Left lung (tissue), 10 donors: Measurements from ENCODE around the gene HMCES. TPM values are rescaled to one million over a fixed set of nuclear protein-coding genes. Genes with fewer than 3 reads are reported as not detected.

Experiments
- ATAC-seq: fragments of 200-7000 bp; cut with Tn5 transposase; one replicate; pipeline ENCODE4 v1.9.1; 2020; ENCODE audit warnings: moderate library complexity
- DNase-seq, 4 donors: peaks; one replicate each; pipeline ENCODE4 v3.0.0-alpha.2; 2013 to 2020
- H3K27ac ChIP-seq, 2 donors: fragments of 200-600 bp; sonication (generic) in 1 of 2; one replicate each; pipeline versions ENCODE4 v1.5.0 to v1.8.0; 2020 to 2021
- H3K27me3 ChIP-seq, 2 donors: fragments of 200-600 bp; sonication (generic) in 1 of 2; one replicate each; pipeline versions ENCODE4 v1.5.0 to v1.8.0; 2020 to 2021
- H3K36me3 ChIP-seq, 2 donors: fragments of 200-600 bp; sonication (generic) in 1 of 2; one replicate each; pipeline versions ENCODE4 v1.5.0 to v1.8.0; 2020 to 2021
- H3K4me1 ChIP-seq, 2 donors: fragments of 200-600 bp; one replicate each; pipeline ENCODE4 v1.8.0; 2021
- H3K4me3 ChIP-seq, 2 donors: fragments of 200-600 bp; sonication (generic) in 1 of 2; one replicate each; pipeline versions ENCODE4 v1.5.0 to v1.8.0; 2020 to 2021; ENCODE audit warnings: mild to moderate bottlenecking in 1 of 2
- H3K9me3 ChIP-seq, 2 donors: fragments of 200-600 bp; sonication (generic) in 1 of 2; one replicate each; pipeline versions ENCODE4 v1.5.0 to v1.8.0; 2020 to 2021
- intact Hi-C, 2 donors: fragments of 100-400 bp; cut with DNase I; formaldehyde crosslinking; loops; one replicate each; pipeline versions ENCODE4 v1.11.2 to v1.14.2; 2022
- polyA plus RNA-seq, 6 donors: library from polyadenylated mRNA; unstranded; fragments of 120-200 nt; gene quantifications; one replicate each; pipeline ENCODE4 v1.2.1, GENCODE V29; 2013; ENCODE audit not compliant: insufficient read length in 6 of 6
- total RNA-seq, 2 donors: library from RNA; stranded (reverse); fragmentation: NEBNext Ultra II Directional; extraction: Animal tissue kit (Norgen Biotek cat#: 25700); gene quantifications; one replicate each; pipeline ENCODE4 v1.2.1, GENCODE V29; 2021
- TF ChIP-seq, protein P1 (sequence below), 2 donors: fragments of 200-600 bp; sonication (generic) in 1 of 2; IDR thresholded peaks; one replicate each; pipeline versions ENCODE4 v1.5.0 to v1.8.0; 2021; ENCODE audit warnings: antibody characterized with exemption in 2 of 2
- donor health status: DM: no; HTN: yes; CAD: no.
- donor health status: DM: no; HTN: no; CAD: no.

The HMCES gene
- total and polyA plus RNA-seq, 8 donors, result 32.9 to 51.0 (median 46.1) TPM

DNA sequence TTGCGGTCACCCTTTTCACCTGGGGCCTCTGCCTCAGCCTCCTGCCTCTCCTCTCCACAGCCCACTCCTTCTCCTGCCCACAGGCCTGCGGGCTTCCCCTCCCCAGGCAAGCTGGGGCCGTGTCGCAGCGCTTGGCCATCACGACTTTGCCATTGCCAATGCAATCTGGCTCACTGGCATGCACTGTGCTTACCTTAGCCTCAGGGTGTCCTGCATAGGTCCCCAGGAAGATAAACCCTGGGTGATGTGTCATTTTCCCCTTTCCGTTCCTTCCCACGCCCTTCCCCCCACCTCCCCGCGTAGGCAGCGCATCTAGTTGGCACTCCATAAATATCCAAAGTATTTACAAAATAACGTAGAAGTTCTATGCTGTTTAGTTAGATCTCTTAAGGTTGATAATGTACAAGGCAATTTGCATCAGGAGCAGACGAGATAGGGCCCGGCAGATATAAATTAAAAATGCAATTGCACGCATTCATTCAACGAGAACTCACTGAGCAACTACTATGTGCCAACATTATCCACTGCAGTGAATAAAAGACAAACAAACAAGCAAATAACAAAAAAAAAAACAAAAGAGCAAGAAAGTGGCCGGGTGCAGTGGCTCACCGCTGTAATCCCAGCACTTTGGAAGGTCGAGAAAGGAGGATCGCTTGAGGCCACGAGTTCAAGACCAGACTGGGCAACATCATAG lies 30.2 kb upstream of the HMCES start:
- H3K36me3 ChIP-seq, result peaks cover 8 to 28% of the 10 kb centered on the region in 2 donors
- peak overlapping the region in 1 of 2 donors; percentile 92 for H3K27ac ChIP-seq
- peak overlapping the region; percentile 89 to 99 for H3K4me3 ChIP-seq
- intact Hi-C loops, result loop anchor here in 1 of 2 donors (5.0 to 10.0 kb wide), 2 partner anchors 194 to 281 kb away; no protein-coding TSS in a partner anchor
- no peak for ATAC-seq
- no peak for DNase-seq
- peaks cover 26 to 56% of the 10 kb centered on the region in 2 donors for H3K4me1 ChIP-seq
- H3K9me3 ChIP-seq, result no peaks in the 10 kb centered on the region
- no peaks in the 10 kb centered on the region for H3K27me3 ChIP-seq
- TF ChIP-seq, protein P1, sequence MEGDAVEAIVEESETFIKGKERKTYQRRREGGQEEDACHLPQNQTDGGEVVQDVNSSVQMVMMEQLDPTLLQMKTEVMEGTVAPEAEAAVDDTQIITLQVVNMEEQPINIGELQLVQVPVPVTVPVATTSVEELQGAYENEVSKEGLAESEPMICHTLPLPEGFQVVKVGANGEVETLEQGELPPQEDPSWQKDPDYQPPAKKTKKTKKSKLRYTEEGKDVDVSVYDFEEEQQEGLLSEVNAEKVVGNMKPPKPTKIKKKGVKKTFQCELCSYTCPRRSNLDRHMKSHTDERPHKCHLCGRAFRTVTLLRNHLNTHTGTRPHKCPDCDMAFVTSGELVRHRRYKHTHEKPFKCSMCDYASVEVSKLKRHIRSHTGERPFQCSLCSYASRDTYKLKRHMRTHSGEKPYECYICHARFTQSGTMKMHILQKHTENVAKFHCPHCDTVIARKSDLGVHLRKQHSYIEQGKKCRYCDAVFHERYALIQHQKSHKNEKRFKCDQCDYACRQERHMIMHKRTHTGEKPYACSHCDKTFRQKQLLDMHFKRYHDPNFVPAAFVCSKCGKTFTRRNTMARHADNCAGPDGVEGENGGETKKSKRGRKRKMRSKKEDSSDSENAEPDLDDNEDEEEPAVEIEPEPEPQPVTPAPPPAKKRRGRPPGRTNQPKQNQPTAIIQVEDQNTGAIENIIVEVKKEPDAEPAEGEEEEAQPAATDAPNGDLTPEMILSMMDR (IDR thresholded peaks at IDR 0.05), result no peak

DNA sequence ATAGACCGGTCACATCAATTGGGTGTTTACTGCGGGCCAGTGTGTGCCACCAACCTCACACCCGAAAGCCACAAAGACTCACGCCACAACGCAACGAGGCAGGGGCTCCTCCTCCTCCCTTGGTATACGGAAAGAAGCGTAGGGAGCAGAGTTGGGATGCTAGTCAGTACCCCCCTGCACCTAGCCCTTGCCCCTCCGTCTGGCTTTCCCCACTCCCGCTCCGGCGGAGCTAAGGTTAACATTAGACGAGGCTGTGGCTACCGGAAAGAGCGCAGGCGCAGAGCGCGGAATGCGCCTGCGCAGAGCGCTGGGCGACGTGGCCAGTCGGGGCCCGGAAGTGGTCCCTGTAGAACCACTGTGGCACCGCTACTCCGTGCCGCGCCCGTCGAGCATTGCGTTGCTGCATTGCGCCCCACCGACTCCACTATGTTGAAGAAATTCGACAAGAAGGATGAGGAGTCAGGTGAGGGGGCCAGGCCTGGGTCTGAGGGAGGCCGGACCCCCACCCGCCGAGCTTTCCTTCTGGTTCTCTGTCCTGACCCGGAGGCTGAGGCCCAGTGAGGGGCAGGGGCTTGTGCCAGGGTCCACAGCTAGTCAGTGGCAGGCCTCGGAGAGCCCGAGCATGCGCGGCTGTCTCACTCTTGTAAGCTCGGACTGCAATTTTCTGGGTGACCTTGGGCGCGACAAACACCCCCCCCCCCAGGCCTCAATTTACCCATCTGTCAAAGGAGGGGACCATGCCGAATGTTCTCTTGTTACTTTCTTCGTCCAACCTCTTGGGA lies 29.2 kb upstream of the HMCES start, which contains the start of gene COPG1:
Gene COPG1, plus strand, starts transcription at position 323 of the 782 bp plus-strand sequence. Its CDS starts 104 bp downstream, at position 427.
- TF ChIP-seq, protein P1 (IDR thresholded peaks at IDR 0.05), result no peak
- Histone ChIP-seq H3K9me3 (no peaks in the 10 kb centered on the region), H3K4me3 (peak within 1 kb of the TSS; percentile 89 to 99), H3K27me3 (no peaks in the 10 kb centered on the region), H3K4me1 (peaks cover 26 to 56% of the 10 kb centered on the region in 2 donors), H3K36me3 (peaks cover 8 to 39% of the 10 kb centered on the region in 2 donors), H3K27ac (peak within 1 kb of the TSS; percentile 87 to 92)
- intact Hi-C loops, result loop anchor here in 1 of 2 donors (5.0 to 10.0 kb wide), 2 partner anchors 195 to 282 kb away; no protein-coding TSS in a partner anchor
- peak; percentile 85 to 97 (median 92) for DNase-seq
- peak; percentile 89 for ATAC-seq

DNA sequence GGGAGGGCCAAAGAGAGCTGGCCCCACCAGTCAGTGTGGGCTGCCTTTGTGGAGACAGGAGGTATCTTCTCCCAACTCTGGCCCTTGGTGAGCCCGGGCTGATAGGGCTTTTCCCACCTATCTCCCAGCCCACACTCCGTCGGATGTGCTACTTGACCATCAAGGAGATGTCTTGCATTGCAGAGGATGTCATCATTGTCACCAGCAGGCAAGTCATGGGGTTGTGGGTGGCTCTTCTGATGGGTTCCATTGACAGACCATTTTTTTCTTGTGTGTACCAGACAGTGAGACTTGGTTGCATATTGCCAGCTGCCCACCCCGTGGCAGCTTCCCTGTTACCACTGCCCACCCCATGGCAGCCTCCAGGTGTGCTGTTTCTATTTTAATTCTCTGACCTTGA lies 25.9 kb upstream of the HMCES start:
- H3K4me1 ChIP-seq, result peaks cover 18 to 37% of the 10 kb centered on the region in 2 donors
- H3K36me3 ChIP-seq, result peaks cover 14 to 71% of the 10 kb centered on the region in 2 donors

DNA sequence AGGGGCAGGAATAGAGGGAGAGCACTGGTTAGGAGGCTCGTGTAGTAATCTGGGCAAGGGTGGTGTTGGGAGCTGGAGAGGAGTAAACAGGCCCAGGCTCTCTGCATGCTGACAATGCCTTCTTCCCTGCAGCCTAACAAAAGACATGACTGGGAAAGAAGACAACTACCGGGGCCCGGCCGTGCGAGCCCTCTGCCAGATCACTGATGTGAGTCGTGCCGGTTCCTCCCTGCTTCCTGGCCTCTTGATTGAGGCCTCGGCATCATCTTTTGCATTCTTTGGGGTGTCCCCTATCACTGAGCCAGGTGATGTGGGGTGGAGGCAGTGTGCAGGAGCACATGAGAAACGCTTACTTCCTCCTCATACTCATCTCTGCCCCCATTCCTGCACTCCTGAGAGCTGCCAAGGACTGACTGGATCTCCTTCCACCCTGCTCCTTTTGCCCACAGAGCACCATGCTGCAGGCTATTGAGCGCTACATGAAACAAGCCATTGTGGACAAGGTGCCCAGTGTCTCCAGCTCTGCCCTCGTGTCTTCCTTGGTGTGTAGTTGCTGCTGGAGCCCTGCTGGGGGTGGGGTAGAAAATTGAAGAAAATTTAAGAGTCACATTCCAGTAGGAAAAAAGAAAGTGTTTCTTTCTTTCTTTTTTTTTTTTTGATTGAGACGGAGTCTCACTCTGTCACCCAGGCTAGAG lies 24.0 kb upstream of the HMCES start:
- no peaks in the 10 kb centered on the region for H3K9me3 ChIP-seq
- intact Hi-C loops, result no loop called here
- no peak for DNase-seq
- TF ChIP-seq, protein P1 (IDR thresholded peaks at IDR 0.05), result no peak
- no peak for ATAC-seq
- no peaks in the 10 kb centered on the region for H3K27me3 ChIP-seq
- peaks cover 9 to 23% of the 10 kb centered on the region in 2 donors for H3K4me1 ChIP-seq
- H3K27ac ChIP-seq, result no peak overlapping the region
- H3K36me3 ChIP-seq, result peaks cover 14 to 91% of the 10 kb centered on the region in 2 donors
- no peak overlapping the region for H3K4me3 ChIP-seq

More for the DNA sequence above, 25.9 kb upstream of the HMCES start:
- ATAC-seq, result no peak
- intact Hi-C loops, result no loop called here
- Histone ChIP-seq H3K9me3 (no peaks in the 10 kb centered on the region), H3K27me3 (no peaks in the 10 kb centered on the region), H3K4me3 (no peak overlapping the region), H3K27ac (no peak overlapping the region)
- TF ChIP-seq, protein P1 (IDR thresholded peaks at IDR 0.05), result no peak
- no peak for DNase-seq
